GM19238 (cell line): ENCODE data around the gene ROCK2.
"Not testable (repeated sequence)": the region's sequence is repeated elsewhere in the genome, so short reads cannot be mapped to it uniquely, and the experiment has no call there.

Experiments used
- DNase-seq: peaks from one replicate; pipeline ENCODE4 v3.0.0; 2011; ENCODE audit warnings: low spot score; ENCODE audit not compliant: insufficient read length

The ROCK2 gene

DNA sequence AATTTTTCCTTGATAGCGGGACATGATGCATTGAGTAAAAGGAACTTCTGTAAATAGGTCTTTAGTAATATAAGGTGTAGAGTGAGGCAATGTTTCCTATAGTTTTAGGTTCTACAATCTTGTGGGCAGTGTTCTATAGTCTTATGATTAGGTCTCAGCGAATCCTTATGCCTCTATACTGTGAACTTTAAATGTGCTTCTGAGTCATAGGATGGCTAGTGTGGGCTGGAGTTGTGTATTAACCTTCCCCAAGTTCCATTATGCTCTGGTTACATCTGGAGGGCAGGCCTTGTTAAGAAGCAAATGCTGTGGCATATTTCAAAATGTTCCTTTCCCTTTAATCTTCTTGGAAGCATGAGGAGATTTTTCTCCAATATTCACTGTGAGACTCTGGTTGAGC is 73.5 kb downstream of the ROCK2 start:
- DNase-seq, result no peak

DNA sequence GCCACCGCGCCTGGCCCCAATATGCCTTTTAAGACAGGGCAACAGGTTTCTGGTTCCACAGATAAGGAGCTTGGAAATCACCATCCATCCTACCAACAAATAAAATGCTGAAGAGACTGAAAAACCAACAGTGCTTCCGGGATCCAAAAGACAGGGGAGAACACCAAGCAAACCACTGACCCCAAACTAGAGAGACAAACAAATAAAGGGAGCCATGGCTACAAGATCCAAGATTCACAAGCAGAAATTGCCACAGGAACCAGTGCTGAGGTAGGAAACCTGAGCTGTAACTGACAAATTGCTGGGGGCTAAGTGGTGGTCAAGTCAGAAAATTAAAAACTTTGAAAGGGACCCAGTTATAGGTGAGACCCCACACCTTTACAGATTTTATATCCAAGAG is 76.5 kb downstream of the ROCK2 start:
- DNase-seq, result no peak

DNA sequence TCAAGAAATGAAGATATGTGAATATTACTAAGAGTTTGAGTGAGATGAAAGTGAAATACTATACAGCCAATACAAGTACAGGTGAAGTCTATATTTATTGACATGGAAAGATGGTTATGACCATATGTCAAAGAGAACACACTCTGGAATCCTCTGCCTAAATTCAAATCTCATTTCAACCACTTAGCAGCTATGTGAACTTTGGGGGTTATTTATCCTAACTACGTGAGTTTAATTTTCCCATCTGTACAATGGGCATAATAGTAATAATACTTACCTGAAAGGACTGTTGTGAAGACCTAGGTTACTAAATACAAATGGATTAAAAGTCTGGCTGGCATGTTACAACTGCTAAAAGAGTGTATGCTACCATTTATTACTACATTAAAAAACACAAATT is 79.6 kb downstream of the ROCK2 start:
- DNase-seq, result no peak

DNA sequence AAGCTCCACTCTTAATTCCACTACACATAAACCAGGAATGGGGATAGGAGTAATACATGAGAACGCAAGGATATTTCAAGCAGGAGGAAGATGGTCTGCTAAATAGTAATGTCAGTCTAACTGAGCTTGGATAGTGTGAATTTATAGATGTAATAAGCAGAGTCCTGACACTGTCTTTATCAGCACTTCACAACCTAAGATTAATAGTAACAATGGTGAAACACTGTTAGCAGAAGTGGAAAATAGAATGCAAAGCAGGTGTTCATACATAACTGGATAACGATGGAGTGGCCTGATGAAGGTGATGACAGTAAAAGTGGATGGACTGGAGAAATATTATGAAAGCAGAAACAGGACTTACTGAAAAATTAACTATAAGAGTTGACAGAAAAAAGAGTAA is 80.4 kb downstream of the ROCK2 start:
- no peak for DNase-seq

DNA sequence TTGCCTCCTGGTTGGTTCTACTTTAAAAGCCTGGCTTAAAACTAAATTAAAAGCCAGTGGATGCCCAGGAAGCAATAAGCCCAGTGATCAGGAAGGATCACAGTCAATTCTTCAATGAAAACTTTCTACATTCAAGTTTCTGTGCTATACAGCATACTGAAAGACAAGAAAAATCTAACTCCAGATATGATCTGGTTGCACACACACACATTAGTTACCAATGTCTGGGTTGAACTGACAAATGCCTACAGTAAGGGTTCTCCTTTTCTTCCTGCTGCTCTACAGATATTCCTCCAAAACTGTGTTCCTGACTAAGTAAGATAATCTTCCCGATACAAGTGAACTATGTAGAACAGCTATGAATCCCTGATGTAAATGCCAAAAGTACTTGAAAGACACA is 81.3 kb downstream of the ROCK2 start:
- no peak for DNase-seq

DNA sequence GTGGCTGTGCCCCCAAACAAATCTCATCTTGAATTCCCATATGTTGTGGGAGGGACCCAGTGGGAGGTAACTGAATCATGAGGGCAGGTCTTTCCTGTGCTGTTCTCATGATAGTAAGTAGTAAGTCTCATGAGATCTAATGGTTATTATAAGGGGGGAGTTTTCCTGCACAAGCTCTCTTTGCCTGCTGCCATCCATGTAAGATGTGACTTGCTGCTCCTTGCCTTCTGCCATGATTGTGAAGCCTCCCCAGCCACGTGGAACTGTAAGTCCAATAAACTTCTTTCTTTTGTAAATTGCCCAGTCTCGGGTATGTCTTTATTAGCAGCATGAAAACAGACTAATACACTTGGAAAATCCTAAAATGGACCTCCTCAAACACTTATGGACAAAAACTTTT is 82.0 kb downstream of the ROCK2 start:
- not testable (repeated sequence) for DNase-seq

DNA sequence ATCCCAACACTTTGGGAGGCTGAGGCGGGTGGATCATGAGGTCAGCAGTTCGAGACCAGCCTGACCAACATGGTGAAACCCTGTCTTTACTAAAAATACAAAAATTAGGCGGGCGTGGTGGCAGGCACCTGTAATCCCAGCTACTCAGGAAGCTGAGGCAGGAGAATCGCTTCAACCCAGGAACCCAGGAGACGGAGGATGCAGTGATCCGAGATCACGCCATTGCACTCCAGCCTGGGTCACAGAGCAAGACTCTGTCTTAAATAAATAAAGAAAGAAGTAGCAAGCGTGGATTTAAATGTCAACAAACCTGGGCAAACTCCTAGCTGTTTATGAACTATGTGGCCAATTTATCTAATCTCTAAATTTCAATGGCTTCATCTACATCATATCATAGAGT is 82.9 kb downstream of the ROCK2 start:
- DNase-seq, result not testable (repeated sequence)

DNA sequence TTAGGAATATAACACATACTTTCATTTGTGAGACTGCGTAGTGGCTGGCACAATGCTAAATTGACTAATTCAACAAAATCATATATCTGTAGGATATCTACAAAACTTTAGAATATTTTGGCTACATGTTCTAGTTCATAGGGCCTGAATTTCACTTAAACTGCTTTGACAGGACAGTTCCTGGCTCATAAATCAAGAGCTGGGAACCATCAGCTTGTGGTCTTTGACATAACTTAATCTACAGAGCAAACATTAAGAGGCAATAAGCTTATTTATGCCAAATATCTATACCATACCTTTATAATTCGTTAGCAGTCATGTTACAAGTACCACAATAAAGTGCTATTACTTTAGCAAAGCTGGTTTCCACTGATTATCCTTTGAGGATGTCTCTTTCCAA is 83.5 kb downstream of the ROCK2 start:
- DNase-seq, result no peak

DNA sequence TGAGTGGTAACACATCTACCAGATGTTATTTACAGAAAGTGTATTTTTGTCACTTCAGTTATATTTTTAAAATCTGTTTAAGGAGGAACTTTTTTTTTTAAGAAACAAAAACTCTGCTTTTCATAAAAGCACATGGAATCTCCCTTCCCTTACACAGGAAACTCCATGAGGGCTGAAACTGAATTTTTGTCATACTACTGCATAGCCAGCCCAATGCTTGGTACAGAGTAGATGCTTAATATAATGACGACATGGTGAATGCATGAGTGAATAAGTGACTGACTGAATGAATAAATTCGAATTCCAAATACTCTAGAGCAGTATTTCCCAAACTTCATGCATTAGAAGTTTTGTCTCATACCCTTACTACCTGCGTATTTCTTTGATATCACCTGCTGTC is 86.5 kb downstream of the ROCK2 start:
- no peak for DNase-seq

DNA sequence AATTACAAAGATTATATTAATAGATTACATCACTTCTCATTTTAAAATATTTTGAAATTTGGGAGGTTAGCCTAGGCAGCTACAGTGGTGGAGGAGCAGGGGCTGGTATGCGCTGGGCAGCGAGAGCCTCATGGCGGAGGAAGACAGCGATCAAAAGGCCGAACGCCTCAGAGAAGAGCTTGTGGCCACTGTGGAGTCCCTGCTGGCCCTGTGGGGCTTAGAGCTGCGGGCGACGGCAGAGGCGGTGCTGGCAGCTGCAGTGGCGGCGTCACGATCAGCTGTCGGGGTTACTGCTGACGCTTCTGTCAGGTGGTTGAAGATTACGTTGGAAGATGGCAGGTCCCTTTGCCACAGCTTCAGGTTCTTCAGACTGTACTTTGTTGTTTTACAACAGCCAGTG is 87.4 kb downstream of the ROCK2 start:
- DNase-seq, result no peak

DNA sequence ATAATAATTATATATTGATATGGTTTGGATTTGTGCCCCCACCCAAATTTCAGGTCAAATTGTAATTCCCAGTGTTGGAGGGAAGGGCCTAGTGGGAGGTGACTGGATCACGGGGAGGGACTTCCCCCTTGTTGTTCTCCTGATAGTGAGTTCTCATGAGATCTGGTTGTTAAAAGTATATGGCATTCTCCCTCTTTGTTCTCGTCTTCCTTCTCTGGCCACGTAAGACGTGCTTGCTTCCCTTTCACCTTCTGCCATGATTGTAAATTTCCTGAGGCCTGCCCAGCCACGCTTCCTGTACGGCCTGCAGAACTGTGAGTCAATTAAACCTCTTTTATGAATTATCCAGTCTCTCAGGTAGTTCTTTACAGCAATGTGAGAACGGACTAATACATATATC is 88.3 kb downstream of the ROCK2 start:
- DNase-seq, result no peak

DNA sequence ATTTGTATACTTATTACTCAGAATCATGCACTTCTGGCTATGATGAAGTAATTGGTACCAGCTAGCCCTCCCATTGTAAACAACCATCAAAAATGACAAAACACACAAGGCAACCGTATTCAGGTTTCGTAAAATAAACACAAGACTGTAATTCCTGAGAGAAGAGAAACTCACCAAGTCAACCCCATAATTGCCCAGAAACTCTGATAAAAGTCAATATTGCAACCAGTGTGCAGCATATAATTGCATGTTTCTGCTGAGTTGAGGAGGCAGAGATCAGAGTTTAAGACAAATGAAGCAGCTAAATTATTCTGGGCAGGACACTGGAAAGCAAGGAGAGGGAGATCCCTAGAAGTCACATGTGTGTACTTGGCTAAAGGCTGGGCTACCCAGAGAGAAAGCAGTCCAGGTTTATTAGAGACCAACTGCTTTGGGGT is 90.3 kb downstream of the ROCK2 start:
- no peak for DNase-seq

DNA sequence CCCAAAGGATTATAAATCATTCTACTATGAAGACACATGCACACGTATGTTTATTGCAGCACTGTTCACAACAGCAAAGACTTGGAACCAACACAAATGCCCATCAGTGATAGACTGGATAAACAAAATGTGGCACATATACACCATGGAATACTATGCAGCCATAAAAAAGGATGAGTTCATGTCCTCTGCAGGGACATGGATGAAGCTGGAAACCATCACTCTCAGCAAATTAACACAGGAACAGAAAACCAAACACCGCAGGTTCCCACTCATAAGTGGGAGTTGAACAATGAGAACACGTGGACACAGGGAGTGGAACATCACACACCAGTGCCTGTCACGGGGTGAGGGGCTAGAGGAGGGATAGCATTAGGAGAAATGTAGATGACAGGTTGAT is 92.0 kb downstream of the ROCK2 start:
- not testable (repeated sequence) for DNase-seq

DNA sequence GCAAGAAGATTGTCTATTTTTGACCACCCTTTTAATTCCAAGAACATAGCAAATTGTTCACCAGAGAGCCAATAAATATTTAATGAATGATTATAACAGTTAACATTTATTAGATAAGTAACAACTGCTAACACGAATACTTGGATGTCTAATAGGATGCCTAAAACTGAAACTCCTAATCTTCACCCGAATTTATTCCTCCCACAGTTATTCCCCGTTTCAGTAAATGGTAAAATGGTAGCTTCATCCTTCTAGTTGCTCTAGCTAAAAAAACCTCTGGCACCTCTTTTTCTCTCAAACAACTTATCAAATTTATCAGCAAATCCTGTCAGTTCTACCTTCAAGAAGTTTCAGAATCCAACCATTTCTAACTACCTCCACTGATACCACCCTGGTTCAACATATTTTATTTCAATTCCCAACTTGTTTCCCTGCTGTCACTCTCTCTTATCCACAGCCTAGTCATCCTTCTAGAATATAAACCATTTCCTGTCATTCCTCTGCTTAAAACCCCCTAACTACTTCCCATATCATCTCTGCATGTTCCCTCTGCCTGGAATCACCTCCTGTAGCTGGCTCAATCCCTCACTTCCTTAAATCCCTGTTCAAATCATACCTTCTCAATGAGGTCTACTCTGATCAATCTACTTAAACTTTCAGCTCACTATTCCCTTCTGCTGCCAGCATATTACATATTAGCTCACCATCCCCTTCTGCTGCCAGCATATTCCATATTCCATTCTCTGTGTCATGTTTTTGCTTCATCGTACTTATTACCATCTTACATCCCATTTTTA is 93.8 kb downstream of the ROCK2 start:
- DNase-seq, result no peak

DNA sequence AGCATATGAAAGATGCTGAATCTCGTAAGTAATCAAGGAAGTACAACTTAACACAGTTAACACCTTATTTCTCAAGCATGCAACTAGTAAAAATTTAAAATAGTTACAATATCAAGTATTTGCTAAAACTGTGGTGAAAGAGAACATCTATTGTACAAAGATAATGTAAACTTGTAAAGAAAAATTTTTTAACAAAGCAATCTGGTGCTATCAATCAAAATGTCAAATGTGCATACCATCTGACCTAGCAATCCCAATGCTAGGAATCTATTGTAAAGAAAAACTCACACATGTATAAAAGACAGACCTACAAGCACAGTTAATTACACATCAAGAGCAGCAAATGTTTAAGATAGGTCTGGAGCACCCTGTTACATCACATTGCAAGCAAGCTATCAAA is 99.1 kb downstream of the ROCK2 start:
- no peak for DNase-seq

DNA sequence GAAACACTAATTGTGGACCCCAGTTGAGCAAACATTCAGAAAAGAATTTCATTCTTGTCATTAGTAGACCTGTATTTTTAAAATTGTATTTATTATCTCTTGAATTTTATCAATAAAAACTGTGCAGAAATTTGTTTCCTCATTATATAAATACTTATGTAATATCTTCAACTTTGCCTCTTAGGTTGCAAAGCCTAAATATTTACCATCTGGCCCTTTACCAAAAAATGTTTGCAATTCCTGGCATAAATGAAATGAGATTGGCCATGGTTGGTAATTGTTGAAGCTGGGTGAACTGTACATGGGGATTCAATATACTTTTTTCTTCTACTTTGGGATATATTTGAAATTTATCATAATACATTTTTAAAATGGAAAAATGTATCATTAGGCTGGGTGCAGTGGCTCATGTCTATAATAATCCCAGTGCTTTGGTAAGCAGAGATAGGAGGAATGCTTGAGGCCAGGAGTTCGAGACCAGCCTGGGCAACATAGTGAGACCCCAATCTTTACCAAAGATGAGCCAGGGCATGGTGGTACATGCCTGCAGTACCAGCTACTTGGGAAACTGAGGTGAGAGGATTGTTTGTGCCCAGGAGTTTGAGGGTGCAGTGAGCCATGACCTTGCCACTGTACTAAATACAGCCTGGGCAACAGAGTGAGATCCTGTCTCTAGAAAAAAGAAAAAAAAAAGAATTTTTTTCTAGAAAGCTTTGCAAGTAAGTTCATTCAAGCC is 100.2 kb downstream of the ROCK2 start:
- no peak for DNase-seq

DNA sequence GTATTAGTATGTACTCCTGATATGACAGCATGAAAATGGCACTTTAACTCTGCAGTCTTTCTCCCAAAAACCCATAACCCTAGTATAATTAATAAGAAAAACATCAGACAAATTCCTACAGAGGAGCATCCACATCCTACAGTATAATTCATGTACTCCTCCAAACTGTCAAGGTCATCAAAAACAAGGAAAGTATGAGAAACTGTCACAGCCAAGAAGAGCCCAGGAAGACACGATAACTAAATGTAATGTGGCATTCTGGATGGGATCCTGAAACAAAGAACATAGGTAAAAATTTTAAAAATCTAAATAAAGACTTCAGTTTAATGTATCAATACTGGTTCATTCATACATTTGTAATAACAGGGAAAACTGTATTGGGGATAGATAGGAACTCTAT is 100.9 kb downstream of the ROCK2 start:
- no peak for DNase-seq

DNA sequence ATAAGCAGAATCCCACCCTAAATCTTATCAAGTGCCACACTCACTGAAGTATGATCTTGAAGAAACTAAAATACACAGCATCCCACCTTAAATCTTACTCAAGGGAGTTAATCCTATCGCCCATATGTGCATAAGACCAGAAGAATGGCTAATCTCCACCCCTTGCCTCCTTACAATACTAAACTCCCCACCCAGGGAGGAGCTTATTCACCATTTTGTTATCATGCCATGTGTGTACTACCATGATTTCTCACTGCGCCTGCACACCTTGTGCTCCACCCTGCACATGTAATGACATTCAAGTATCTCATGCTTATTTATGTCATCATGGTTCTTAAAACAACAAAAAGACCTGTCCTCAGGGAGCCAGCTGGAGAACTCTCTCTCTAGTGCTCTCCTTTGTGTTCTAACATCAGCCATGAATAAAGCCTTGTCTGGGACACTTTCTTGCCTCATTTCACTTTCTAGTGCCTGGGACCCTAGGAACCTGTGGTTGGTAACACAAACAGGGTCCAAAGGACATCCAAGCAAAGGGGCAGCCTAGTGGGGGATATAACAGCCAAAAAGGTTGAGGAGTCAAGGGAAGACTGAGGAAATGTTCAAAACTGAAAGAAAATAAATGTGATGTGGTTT is 101.8 kb downstream of the ROCK2 start:
- no peak for DNase-seq

DNA sequence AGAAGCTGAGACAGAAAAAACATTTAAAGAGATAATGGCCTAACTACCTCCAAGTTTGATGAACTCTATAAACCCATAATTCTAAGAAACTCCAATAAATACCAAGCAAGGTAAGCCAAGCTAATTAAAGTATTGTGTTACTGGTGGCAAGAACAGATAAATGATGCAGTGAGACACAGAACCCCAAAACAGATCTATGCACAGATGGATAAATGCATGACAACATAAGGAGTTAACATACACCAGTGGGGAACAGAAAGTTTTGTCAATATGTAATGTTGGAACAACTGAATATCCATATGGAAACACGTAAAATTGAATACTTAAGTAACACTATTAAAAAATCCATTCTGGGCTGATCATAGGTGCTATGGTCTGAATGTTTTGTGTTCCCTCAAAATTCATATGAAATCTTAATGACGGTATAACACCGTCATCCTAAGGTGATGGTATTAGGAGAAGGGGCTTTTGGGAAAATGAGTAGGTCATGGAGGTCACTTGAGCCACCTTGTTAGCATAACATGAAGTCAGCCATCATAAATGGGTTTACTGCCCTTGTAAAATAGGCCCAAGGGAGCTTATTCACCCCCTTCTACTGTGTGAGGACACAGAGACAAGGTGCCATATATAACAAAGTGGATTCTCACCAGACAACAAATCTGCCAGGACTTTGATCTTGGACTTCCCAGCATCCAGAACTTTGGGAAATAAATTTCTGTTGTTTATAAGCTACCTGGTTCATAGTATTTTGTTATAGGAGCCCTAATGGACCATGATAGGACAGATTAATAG is 102.8 kb downstream of the ROCK2 start:
- DNase-seq, result no peak

DNA sequence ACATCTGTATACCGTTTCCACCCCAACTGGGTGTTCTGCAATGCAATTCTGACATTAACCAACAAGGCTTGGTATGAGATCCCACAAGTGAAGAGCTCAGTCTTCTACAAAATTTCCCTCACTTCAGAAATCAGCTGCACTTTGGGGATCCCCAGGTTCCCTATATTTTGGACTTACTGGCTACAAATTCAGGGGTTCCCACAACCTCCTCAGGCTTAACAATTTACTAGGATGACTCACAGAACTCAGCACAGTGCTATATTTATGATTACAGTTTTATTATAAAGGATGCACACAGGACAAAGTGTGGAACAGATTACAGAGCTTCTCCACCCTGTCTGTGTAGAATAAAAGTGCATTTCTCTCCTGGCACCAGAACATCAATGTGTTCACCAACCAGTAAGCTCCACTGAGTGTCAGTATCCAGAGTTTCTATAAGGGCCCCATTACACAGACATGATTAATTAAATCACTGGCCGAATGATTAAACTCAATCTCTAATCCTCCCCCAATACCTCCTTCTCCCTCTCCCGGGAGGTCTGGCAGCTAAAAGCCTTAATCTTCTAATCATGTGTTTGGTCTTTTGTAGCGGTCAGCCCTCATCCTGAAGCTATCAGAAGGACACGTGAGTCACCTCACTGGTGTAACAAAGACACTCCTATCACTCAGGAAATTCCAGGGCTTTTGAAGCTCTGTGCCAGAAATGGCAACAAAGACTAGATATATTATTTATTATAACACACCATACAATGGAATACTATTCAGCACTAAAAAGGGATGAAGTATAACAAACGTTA is 104.6 kb downstream of the ROCK2 start:
- DNase-seq, result no peak

DNA sequence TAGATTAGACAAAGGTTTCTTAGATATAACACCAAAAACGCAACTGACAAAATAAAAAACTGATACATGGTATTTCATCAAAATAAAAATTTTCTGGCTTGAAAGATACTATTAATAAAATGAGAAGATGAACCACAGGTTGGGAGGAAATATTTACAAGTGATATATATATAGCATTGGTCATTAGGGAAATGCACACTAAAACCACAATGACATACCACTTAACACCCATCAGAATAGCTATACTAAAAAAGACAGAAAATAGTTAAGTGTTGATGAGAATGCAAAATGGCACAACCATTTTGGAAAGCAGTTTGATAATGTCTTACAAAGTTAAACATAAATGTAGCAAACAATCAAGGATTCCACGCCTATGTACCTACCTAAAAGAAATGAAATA is 105.3 kb downstream of the ROCK2 start:
- no peak for DNase-seq
